ENCODE data around the gene CDC45. TPM values are rescaled to one million over a fixed set of nuclear protein-coding genes. Genes with fewer than 3 reads are reported as not detected.

The CDC45 gene
- polyA plus RNA-seq, 3 donors = 18.1 to 19.6 (median 18.7) TPM

- no peak for DNase-seq
These were observed 33.0 kb upstream of the CDC45 start for GRCh38 chr22:19446603-19447329.

GRCh38 chr22:19447330-19448075 lies 32.2 kb upstream of the CDC45 start, which contains the start of gene C22orf39:
Gene C22orf39, minus strand, starts transcription at chr22:19447711. Its CDS starts 23 bp downstream, at chr22:19447688.
- peak; percentile 93 for DNase-seq

DNA sequence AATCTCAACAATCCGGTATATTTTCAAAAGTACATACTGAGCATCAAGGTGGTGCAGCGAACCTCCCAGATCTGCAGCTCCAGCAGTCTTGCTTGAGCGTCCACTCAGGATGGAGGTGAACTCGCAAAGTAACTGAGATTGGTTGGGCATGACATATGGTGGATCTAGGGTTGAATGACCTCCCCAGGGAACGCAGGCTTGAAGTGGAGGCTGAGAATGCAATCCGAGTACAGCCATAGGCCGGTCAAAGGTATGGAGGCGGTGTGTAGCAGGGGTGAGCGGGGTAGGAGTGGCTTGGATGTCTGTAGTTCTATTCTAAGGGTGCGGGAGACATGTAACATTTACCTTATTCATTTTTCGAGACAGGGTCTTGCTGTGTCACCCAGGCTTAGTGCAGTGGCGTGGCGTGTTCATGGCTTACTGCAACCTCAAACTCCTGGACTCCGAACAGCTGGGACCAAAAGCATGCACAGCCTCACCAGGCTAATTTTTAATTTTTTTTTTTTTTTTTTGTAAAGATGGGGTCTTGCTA lies 31.6 kb upstream of the CDC45 start:
- no peak for DNase-seq

DNA sequence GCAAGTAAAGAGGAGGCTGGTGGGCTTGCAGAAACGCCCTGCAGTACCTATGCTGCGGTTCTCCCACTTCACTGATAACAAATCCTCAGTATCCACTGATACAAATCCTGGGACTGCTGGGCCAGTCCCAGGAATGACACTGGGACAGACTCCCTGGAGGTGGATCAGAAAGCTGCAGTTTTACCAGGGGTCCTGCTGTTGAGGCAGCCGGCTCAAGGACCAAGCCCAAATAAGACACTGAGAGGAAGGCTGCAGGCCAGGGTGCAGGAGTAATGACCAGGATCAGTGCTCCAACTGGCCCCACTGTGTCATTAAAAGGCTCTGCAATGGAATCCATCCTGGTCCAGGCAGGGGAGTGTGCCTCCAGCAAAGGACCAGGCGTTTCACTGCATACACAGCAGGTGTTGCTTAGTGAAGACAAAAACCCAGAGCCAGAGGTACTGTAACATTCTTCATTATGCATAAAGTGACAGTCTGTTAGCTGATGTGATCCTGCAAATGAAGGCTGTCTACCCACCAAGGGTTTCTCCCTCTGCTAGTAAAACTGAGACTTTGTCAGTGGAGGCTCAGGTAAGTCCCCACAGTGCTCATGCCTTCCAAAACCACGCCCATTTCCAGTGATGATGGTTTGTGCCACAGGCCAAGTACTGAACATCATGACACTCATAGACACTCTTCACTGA lies 30.8 kb upstream of the CDC45 start:
- no peak for DNase-seq

DNA sequence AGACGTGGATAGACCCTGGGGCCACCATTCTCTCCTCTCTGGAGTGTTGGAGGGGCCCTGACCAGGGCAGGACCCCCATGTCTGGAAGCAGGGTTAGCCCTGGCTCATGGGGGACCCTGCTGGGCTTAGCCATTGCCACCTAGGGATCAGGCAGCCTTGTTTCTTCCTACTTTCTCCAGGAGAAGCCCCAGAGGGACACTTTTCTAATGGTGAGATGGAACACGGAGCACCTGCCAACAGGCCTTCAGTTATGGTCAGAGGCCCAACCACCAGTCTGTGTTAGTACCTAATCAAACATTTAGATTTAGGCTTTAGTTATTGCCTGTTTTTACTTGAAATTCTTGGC lies 30.3 kb upstream of the CDC45 start:
- no peak for DNase-seq

DNA sequence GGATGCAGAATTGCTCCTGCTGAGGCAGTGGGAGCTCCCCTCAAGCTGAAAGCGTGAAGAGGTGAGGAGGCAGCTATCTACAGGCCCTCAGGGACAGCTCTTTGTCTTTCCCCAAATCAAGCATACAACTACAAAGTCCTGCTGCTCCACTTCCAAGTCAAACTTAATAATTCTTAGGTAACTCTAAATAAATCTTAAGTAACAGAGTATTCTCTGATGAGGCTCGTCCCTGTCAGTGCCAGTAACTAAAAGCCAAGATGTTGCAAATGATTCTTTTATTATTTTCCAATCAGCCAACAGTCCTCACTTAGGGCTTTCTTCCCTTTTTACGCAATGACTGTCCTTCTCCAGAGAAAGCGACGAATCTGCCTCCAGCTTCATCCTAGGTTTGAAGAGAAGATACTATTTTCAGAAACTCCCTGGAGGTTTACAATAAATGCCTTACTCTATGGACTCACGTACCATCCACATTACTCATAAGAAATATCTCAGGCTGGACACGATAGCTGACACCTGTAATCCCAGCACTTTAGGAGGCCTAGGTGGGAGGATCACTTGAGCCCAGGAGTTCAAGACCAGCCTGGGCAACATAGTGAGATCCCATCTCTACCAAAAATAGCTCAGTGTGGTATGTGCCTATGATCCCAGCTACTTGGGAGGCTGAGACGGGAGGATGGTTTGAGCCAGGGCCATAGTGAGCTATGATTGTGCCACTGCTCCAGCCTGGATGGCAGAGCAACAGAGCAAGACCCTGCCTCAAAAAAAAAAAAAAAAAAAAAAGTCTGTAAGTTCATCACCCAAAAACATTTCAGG lies 29.2 kb upstream of the CDC45 start:
- no peak for DNase-seq

GRCh38 chr22:19451570-19451969 lies 28.1 kb upstream of the CDC45 start:
- no peak for DNase-seq

GRCh38 chr22:19453718-19454117 lies 26.0 kb upstream of the CDC45 start:
- no peak for DNase-seq

- DNase-seq = no peak
These were observed 25.6 kb upstream of the CDC45 start for GRCh38 chr22:19454156-19454555.

- DNase-seq = no peak
These were observed 24.7 kb upstream of the CDC45 start for GRCh38 chr22:19455033-19455432.

- no peak for DNase-seq
These were observed 23.9 kb upstream of the CDC45 start for GRCh38 chr22:19455585-19456370.

GRCh38 chr22:19456541-19456940 lies 23.2 kb upstream of the CDC45 start:
- DNase-seq = no peak

- no peak for DNase-seq
These were observed 21.8 kb upstream of the CDC45 start for GRCh38 chr22:19457828-19458428.

DNA sequence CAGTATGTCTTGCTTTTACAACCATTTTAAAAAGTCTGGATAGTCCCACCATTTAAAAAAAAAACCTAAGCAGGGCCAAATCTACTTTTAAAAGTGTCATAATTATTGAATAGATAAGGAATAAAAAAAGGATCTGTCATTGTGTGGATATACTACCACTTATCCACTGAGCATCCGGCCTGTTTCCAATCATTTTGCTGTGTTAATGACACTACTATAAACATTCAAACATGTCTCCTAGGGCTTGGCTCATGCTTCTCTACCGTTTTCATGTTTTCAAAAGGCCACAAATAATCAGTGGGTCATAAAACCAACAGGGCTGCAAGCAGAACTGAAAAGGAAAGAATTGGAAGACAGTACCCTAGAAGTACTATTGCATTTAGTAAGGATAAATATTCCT lies 19.7 kb upstream of the CDC45 start:
- DNase-seq = no peak

GRCh38 chr22:19461506-19461905 lies 18.2 kb upstream of the CDC45 start:
- no peak for DNase-seq

DNA sequence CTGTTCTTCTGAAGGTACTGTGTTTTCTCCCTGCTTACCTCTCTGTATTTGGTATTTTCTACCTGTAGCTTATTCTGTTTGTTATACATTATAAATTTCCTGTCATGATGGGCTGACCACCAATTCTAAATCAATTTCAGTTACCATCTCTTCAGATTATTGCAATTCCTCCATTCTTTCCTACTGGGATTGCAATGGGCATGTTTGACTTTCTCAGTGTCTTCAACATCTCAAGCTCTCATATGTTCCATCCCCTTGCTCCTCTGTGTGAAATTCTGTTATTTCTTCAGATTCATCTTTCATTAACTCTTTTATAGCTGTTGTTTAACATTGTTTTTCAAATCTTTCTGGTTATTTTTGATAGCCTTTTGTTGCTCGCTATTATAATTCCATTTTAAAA lies 16.7 kb upstream of the CDC45 start:
- DNase-seq = no peak

DNA sequence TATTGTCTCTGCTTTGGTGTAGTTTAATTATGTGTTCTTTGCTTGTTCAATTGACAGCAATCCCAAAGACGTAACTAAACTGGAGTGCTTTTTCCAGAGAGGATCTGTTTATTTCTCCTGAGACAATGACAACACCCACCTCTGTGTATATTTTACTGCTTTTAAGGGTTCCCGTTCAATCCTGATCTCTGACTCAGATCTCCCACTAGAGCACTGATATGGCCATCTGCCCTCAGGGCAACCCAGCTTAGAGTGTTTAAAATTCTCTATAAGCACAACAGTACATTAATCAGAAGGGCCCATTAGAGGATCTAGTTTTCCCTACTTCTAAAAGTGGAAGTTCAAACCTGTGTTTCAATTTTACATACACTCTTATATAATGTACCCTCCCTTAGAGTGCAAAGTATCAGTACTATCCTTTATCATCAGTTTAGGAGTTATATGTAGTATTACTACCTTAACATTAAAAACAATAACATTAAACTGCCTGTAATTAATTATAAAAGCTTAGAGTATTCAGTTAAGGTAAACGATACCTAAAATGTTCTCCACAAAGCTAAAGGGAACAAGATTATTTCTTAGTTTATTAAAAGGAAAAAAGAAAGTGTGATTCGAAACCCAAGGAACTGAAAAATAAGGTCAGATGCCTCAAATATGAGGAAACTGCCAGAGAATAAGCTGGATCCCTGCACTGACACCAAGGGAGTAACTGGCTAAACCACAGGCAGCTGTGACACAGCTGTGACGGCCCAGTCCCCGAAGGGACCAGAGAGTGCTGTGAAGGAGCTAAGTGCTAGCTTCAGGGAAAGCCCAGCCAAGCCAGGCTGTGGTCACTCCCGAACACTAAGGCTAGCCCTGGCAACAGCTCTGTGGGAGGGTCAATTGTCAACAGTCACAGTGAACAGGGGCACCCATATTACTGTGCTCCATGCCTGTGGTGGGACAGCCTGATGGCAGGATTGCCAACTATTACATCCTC lies 15.9 kb upstream of the CDC45 start:
- DNase-seq = no peak

- no peak for DNase-seq
These were observed 15.2 kb upstream of the CDC45 start for GRCh38 chr22:19464546-19464945.

DNA sequence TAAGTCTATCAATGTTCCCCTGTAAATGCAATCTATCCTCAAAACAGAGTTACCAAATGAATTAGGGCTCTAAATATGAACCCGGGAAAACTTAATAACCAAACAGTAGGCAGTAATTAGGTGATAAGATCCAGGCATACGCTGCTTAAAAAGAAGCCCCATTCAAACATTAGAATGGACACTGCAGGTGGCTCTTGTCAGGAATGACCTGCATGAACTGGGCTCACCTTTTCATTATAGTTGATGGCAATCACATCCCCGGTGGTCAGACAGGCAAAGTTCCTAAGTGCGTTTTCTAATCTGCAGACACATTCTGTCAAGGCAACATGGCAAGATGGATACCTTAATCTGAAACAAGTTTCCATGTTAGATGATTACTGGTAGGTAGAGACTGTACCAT lies 14.7 kb upstream of the CDC45 start:
- no peak for DNase-seq
